ENCODE data around the gene TIMM44.

DNA sequence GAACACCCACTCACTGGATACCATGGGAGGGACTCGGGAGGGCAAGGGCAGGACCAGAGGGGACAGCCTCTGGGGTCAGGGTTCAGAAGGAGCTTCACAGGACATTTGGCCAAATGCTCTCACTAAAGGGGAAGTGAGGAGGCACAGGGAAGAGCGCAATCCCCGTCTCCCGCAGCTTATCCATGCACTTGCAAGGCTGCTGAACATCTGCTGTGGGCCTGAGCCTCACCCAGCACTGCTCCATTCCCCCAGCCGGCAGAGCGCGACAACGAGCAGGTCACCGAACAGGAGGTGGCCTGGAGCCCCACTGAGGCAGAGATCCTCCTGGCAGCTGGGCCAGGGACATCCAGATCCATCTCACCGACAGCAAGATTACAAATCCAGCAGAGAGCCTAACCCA lies 38.6 kb upstream of the TIMM44 start:
- TF ChIP-seq, protein P1, sequence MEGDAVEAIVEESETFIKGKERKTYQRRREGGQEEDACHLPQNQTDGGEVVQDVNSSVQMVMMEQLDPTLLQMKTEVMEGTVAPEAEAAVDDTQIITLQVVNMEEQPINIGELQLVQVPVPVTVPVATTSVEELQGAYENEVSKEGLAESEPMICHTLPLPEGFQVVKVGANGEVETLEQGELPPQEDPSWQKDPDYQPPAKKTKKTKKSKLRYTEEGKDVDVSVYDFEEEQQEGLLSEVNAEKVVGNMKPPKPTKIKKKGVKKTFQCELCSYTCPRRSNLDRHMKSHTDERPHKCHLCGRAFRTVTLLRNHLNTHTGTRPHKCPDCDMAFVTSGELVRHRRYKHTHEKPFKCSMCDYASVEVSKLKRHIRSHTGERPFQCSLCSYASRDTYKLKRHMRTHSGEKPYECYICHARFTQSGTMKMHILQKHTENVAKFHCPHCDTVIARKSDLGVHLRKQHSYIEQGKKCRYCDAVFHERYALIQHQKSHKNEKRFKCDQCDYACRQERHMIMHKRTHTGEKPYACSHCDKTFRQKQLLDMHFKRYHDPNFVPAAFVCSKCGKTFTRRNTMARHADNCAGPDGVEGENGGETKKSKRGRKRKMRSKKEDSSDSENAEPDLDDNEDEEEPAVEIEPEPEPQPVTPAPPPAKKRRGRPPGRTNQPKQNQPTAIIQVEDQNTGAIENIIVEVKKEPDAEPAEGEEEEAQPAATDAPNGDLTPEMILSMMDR (IDR thresholded peaks at IDR 0.05), result no peak
- no peak for TF ChIP-seq POLR2A (IDR thresholded peaks at IDR 0.05)
